Measurements from ENCODE around the gene PAX7. TPM values are rescaled to one million over a fixed set of nuclear protein-coding genes. Genes with fewer than 3 reads are reported as not detected.

PAX7 gene
- total RNA-seq, 4 donors from 2014 or later = not detected

GRCh38 chr1:18700530-18700929 is 69.9 kb downstream of the PAX7 start:
- no peak overlapping the region for H3K27ac ChIP-seq
- no peak overlapping the region for H3K4me3 ChIP-seq
- intact Hi-C loops (cut with DNase I; ENCODE audit: low total_unique reads) = no loop called here
- TF ChIP-seq POLR2A (IDR thresholded peaks at IDR 0.05) (no peak), CTCF (IDR thresholded peaks at IDR 0.05) (no peak)
- H3K36me3 ChIP-seq = no peaks in the 10 kb centered on the region
- peaks cover 0 to 5% of the 10 kb centered on the region in 2 donors for H3K27me3 ChIP-seq
- H3K4me1 ChIP-seq = no peaks in the 10 kb centered on the region
- no peaks in the 10 kb centered on the region for H3K9me3 ChIP-seq
- DNase-seq = no peak

- Histone ChIP-seq H3K27ac (no peak overlapping the region), H3K4me3 (no peak overlapping the region), H3K9me3 (no peaks in the 10 kb centered on the region), H3K4me1 (no peaks in the 10 kb centered on the region), H3K27me3 (peaks cover 0 to 5% of the 10 kb centered on the region in 2 donors), H3K36me3 (no peaks in the 10 kb centered on the region)
- intact Hi-C loops (cut with DNase I; ENCODE audit: low total_unique reads) = no loop called here
- DNase-seq = no peak
- TF ChIP-seq POLR2A (IDR thresholded peaks at IDR 0.05) (no peak), CTCF (IDR thresholded peaks at IDR 0.05) (no peak)
Observed at GRCh38 chr1:18701183-18701582, 70.5 kb downstream of the PAX7 start.

GRCh38 chr1:18703041-18703621 is 72.5 kb downstream of the PAX7 start:
- Histone ChIP-seq H3K27me3 (peaks cover 0 to 5% of the 10 kb centered on the region in 2 donors), H3K27ac (no peak overlapping the region), H3K36me3 (no peaks in the 10 kb centered on the region), H3K4me3 (no peak overlapping the region), H3K9me3 (no peaks in the 10 kb centered on the region), H3K4me1 (no peaks in the 10 kb centered on the region)
- DNase-seq = no peak
- no peak for TF ChIP-seq CTCF (IDR thresholded peaks at IDR 0.05)
- no peak for TF ChIP-seq POLR2A (IDR thresholded peaks at IDR 0.05)
- intact Hi-C loops (cut with DNase I; ENCODE audit: low total_unique reads) = no loop called here

- Histone ChIP-seq H3K9me3 (no peaks in the 10 kb centered on the region), H3K27me3 (no peaks in the 10 kb centered on the region), H3K27ac (no peak overlapping the region), H3K36me3 (no peaks in the 10 kb centered on the region), H3K4me1 (no peaks in the 10 kb centered on the region), H3K4me3 (no peak overlapping the region)
- no peak for DNase-seq
- TF ChIP-seq POLR2A (IDR thresholded peaks at IDR 0.05) (no peak), CTCF (IDR thresholded peaks at IDR 0.05) (no peak)
- intact Hi-C loops (cut with DNase I; ENCODE audit: low total_unique reads) = no loop called here
Observed at GRCh38 chr1:18705811-18706210, 75.2 kb downstream of the PAX7 start.

- TF ChIP-seq POLR2A (IDR thresholded peaks at IDR 0.05) = no peak
- no peak for TF ChIP-seq CTCF (IDR thresholded peaks at IDR 0.05)
- Histone ChIP-seq H3K9me3 (no peaks in the 10 kb centered on the region), H3K36me3 (no peaks in the 10 kb centered on the region), H3K4me1 (no peaks in the 10 kb centered on the region), H3K27ac (no peak overlapping the region), H3K4me3 (no peak overlapping the region), H3K27me3 (no peaks in the 10 kb centered on the region)
- no peak for DNase-seq
- intact Hi-C loops (cut with DNase I; ENCODE audit: low total_unique reads) = no loop called here
Observed at GRCh38 chr1:18707696-18708257, 77.1 kb downstream of the PAX7 start.

All from uterus (tissue), 4 donors.